Measurements from ENCODE around the gene ATP6V1B1. TPM values are rescaled to one million over a fixed set of nuclear protein-coding genes. Genes with fewer than 3 reads are reported as not detected.

Gene ATP6V1B1
- total and polyA plus RNA-seq, 3 experiments from 2014 or later = not detected

DNA sequence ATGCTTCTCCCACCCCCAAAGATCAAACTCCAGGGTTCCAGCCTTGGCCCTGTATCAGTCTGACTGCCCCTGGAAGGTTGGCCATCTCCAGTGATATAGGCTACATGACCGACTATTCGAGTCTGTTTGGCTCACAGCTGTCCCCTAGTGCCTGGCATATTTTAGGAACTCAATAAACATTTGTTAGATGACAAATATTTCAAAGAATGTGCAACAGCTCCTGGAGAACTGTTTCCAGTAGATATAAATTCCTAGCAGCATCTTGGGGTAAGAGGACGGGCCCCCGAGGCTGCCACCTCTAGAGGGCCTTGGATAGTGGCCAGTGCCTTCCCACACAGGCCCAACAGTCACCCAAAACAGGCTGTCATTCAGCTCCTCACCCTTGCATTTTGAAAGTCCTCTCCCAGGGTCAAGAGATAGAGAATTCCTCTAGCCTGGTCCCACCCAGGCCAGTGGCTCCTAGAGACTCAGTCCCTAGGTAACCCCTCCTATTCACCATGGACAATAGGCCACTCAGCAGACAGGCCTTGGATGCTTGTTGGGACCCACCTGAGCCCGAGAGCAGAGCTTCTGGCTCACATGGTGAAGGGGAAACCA, 45.1 kb upstream of the ATP6V1B1 start:
- peak overlapping the region in 1 of 7 donors; percentile 75 for H3K4me3 Mint-ChIP-seq
- Histone ChIP-seq H3K4me1 (ENCODE audit: insufficient read depth, low read length) (peaks cover 24% of the 10 kb centered on the region), H3K9me3 (ENCODE audit: low read length) (no peaks in the 10 kb centered on the region), H3K4me3 (ENCODE audit: low read length) (no peak overlapping the region), H3K36me3 (ENCODE audit: insufficient read depth, low read length) (no peaks in the 10 kb centered on the region), H3K27ac (ENCODE audit: low read depth, low read length) (no peak overlapping the region), H3K27me3 (ENCODE audit: insufficient read depth, low read length, poor library complexity, severe bottlenecking) (peaks cover 54% of the 10 kb centered on the region)
- H3K4me1 Mint-ChIP-seq = peaks cover 24 to 28% (median 26%) of the 10 kb centered on the region in 3 donors
- no peak for DNase-seq
- H3K9me3 Mint-ChIP-seq = peaks cover 0 to 2% (median 0%) of the 10 kb centered on the region in 5 donors
- H3K36me3 Mint-ChIP-seq = no peaks in the 10 kb centered on the region
- ChIA-PET CTCF (no interaction called here), POLR2A (no interaction called here)
- H3K27ac Mint-ChIP-seq = peak overlapping the region in 1 of 8 donors; percentile 10
- peaks cover 68 to 92% of the 10 kb centered on the region in 2 donors for H3K27me3 Mint-ChIP-seq

DNA sequence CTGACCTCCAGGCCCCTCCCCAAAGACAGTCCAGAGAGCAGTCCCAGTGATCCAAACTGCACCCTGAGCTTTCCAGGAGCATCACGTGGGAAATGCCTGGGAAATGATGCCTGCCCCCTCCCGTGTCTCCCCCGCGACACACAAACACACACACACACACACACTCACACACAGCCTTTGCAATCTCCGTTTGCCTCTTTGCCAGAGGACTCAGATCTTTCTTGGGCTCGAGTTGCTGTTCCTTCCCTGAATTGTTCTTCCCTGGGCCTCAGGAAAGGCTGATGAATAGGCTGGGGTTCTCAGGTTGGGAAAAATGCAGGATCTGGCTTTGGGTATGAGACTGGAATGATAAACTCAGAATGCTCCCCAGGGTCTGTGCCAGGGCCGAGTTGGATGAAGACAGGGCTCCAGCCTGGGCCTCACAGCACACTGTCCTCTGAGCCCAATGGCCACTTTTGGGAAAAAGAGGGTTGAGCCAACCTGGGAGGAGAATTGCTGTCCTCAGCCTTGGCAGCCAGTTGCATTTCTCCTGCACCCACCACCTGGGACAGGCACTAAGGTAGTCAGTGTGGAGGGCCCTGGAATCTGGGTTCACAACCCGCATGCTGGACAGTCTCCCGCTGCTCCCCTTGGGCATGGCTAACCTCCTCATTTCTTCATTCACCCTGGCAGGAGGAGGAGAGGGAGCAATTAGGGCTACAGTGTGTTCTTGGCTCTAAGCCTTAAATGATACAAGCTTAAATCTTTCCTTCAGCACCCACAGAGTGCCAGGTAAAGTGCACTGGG, 43.9 kb upstream of the ATP6V1B1 start:
- Histone ChIP-seq H3K27ac (ENCODE audit: low read depth, low read length) (no peak overlapping the region), H3K36me3 (ENCODE audit: insufficient read depth, low read length) (no peaks in the 10 kb centered on the region), H3K9me3 (ENCODE audit: low read length) (no peaks in the 10 kb centered on the region), H3K27me3 (ENCODE audit: insufficient read depth, low read length, poor library complexity, severe bottlenecking) (peaks cover 47% of the 10 kb centered on the region), H3K4me3 (ENCODE audit: low read length) (no peak overlapping the region), H3K4me1 (ENCODE audit: insufficient read depth, low read length) (peaks cover 23% of the 10 kb centered on the region)
- Mint-ChIP-seq H3K4me3 (peak overlapping the region in 1 of 7 donors; percentile 48), H3K9me3 (peaks cover 0 to 2% (median 0%) of the 10 kb centered on the region in 5 donors), H3K27me3 (peaks cover 72 to 94% of the 10 kb centered on the region in 2 donors), H3K4me1 (peaks cover 22 to 27% (median 24%) of the 10 kb centered on the region in 3 donors), H3K27ac (no peak overlapping the region), H3K36me3 (no peaks in the 10 kb centered on the region)
- no peak for DNase-seq
- ChIA-PET CTCF (no interaction called here), POLR2A (no interaction called here)

DNA sequence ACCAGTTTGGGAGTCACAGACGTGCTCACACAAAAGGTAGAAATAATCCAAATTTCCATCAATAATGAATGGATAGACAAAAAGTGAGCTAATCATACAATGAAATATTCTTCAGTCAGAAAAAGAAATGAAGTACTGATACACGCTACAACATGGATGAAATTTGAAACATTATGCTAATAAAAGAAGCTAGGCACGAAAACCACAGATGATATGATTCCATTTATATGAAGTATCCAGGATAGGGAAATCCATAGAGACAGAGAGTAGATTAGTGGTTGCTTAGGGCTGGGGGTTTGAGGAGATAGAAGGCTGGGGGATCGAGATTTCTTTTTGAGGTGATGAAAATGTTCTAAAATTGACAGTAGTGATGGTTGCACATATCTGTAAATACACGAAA, 43.0 kb upstream of the ATP6V1B1 start:
- Mint-ChIP-seq H3K4me1 (peaks cover 16 to 24% (median 18%) of the 10 kb centered on the region in 3 donors), H3K9me3 (peaks cover 0 to 2% (median 0%) of the 10 kb centered on the region in 5 donors), H3K27ac (no peak overlapping the region), H3K4me3 (no peak overlapping the region), H3K36me3 (no peaks in the 10 kb centered on the region), H3K27me3 (peaks cover 72 to 96% of the 10 kb centered on the region in 2 donors)
- DNase-seq = no peak
- Histone ChIP-seq H3K27ac (ENCODE audit: low read depth, low read length) (no peak overlapping the region), H3K9me3 (ENCODE audit: low read length) (no peaks in the 10 kb centered on the region), H3K4me3 (ENCODE audit: low read length) (no peak overlapping the region), H3K27me3 (ENCODE audit: insufficient read depth, low read length, poor library complexity, severe bottlenecking) (peaks cover 50% of the 10 kb centered on the region), H3K36me3 (ENCODE audit: insufficient read depth, low read length) (no peaks in the 10 kb centered on the region), H3K4me1 (ENCODE audit: insufficient read depth, low read length) (peaks cover 15% of the 10 kb centered on the region)
- ChIA-PET POLR2A (no interaction called here), CTCF (no interaction called here)

DNA sequence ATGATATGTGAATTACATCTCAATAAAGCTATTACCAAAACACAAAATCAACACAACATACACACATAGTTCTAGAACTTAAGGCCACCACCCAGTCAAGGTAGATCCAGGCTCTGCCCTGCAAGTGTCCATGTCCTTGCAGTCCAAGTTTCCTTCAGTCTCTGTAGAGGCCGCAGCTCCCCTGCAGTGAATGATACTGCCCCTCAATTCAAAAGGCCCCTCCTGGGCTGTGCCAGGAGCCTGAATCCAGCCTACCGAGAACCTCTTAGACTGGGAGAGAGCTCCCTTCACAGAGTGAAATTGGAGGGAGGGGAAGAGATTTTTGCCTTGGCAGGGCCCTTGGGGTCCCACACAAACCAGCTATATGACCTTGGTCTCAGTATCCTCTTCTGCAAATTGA, 42.5 kb upstream of the ATP6V1B1 start:
- H3K27me3 ChIP-seq (ENCODE audit: insufficient read depth, low read length, poor library complexity, severe bottlenecking) = peaks cover 51% of the 10 kb centered on the region
- POLR2A ChIA-PET = no interaction called here
- H3K4me1 Mint-ChIP-seq = peaks cover 12 to 20% (median 14%) of the 10 kb centered on the region in 3 donors
- no peak overlapping the region for H3K27ac ChIP-seq (ENCODE audit: low read depth, low read length)
- H3K4me3 Mint-ChIP-seq = no peak overlapping the region
- H3K9me3 Mint-ChIP-seq = peaks cover 0 to 2% (median 0%) of the 10 kb centered on the region in 5 donors
- H3K27ac Mint-ChIP-seq = no peak overlapping the region
- no peaks in the 10 kb centered on the region for H3K9me3 ChIP-seq (ENCODE audit: low read length)
- no peak for DNase-seq
- no peaks in the 10 kb centered on the region for H3K36me3 ChIP-seq (ENCODE audit: insufficient read depth, low read length)
- no peaks in the 10 kb centered on the region for H3K36me3 Mint-ChIP-seq
- CTCF ChIA-PET = no interaction called here
- H3K27me3 Mint-ChIP-seq = peaks cover 71 to 96% of the 10 kb centered on the region in 2 donors
- H3K4me1 ChIP-seq (ENCODE audit: insufficient read depth, low read length) = peaks cover 11% of the 10 kb centered on the region
- no peak overlapping the region for H3K4me3 ChIP-seq (ENCODE audit: low read length)

DNA sequence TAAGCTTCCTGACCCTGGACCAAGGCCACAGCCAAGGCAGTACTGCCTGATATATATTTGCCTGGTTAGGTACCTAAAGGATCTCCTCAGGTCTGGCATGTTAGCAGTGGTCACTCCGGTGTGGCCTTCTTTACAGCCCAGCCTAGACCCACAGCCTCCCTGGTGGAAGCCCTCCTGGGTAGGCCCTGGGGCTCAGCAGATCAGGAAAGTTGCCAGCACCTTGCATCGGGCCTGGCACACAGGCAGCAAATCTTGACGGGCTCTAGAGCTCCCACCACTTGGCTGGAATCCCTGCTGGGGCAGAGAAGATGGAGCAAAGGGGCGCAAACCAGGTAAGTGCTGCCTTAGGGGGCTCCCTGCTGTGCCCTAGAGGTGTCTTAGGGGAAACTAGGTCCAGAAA, 40.9 kb upstream of the ATP6V1B1 start:
- Mint-ChIP-seq H3K36me3 (no peaks in the 10 kb centered on the region), H3K27me3 (peaks cover 69 to 96% of the 10 kb centered on the region in 2 donors), H3K27ac (no peak overlapping the region), H3K9me3 (no peaks in the 10 kb centered on the region), H3K4me3 (no peak overlapping the region), H3K4me1 (peaks cover 0 to 19% (median 9%) of the 10 kb centered on the region in 3 donors)
- Histone ChIP-seq H3K27ac (ENCODE audit: low read depth, low read length) (no peak overlapping the region), H3K27me3 (ENCODE audit: insufficient read depth, low read length, poor library complexity, severe bottlenecking) (peaks cover 52% of the 10 kb centered on the region), H3K4me3 (ENCODE audit: low read length) (no peak overlapping the region), H3K36me3 (ENCODE audit: insufficient read depth, low read length) (no peaks in the 10 kb centered on the region), H3K4me1 (ENCODE audit: insufficient read depth, low read length) (peaks cover 6% of the 10 kb centered on the region), H3K9me3 (ENCODE audit: low read length) (no peaks in the 10 kb centered on the region)
- DNase-seq = no peak
- CTCF ChIA-PET = no interaction called here
- POLR2A ChIA-PET = no interaction called here

DNA sequence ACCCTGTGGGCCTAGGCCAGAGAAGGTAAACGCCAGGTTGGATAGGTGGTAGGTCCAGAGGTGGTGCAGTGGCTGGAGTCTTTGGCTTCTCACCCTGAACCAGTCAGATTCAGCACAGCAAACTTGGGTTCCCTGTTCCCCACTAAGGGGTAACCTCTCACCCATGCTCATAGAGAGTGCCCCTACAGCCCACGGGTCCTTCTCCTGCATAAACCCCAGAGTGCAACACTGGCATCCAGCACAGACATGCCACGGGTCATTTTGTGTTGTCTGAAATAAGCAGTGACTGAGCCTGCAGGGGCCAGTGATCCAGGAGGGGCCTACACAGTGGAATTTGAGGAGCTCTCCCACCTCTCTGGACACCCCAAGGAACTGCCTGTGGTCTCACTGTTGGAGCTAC, 40.5 kb upstream of the ATP6V1B1 start:
- H3K27ac Mint-ChIP-seq = no peak overlapping the region

DNA sequence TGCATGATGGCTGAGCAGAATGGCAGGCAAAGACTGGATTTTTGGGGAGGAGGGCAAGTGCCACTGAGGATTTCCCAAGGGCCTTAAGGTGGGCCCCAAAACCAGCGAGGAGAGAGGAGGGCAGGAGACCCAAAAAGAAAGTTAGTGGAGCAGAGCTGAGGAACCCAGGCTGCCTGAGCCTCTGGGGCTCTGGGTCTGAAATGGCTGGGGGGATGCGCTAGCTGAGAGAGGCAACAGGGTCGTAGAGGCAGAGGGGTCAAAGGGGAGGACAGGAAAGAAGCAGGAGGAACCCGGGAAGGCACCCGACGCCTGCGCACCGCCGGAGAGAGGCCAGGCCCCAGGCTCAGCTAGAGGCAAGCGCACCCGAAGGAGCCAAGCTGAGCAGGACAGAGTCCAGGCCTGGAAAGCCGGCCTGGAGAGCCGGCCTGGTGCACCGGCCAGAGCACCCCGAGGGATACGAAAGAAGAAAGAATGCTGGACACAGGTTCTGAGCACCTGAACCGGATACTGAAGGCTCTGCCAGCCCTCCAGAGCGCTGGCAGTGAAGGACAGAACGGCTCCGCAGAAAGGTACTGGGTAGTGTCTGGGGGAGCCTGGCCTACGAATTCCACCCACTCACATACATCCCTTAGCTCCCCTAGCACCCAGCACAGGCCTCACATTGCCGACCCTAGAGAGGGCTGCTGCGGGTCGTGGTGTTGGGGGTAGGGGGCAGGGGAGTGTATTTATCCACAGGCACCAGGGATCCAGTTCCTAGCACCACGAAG, 39.5 kb upstream of the ATP6V1B1 start:
- POLR2A ChIA-PET = no interaction called here
- no peak overlapping the region for H3K27ac Mint-ChIP-seq
- H3K4me1 ChIP-seq (ENCODE audit: insufficient read depth, low read length) = peaks cover 12% of the 10 kb centered on the region
- DNase-seq = no peak
- no peaks in the 10 kb centered on the region for H3K36me3 Mint-ChIP-seq
- H3K4me1 Mint-ChIP-seq = peaks cover 5 to 30% (median 13%) of the 10 kb centered on the region in 3 donors
- peaks cover 62 to 93% of the 10 kb centered on the region in 2 donors for H3K27me3 Mint-ChIP-seq
- no peaks in the 10 kb centered on the region for H3K36me3 ChIP-seq (ENCODE audit: insufficient read depth, low read length)
- H3K9me3 Mint-ChIP-seq = no peaks in the 10 kb centered on the region
- no peak overlapping the region for H3K27ac ChIP-seq (ENCODE audit: low read depth, low read length)
- H3K9me3 ChIP-seq (ENCODE audit: low read length) = no peaks in the 10 kb centered on the region
- H3K27me3 ChIP-seq (ENCODE audit: insufficient read depth, low read length, poor library complexity, severe bottlenecking) = peaks cover 43% of the 10 kb centered on the region
- CTCF ChIA-PET = no interaction called here
- H3K4me3 Mint-ChIP-seq = peak overlapping the region in 1 of 7 donors; percentile 44
- no peak overlapping the region for H3K4me3 ChIP-seq (ENCODE audit: low read length)

More for the DNA sequence above, 40.5 kb upstream of the ATP6V1B1 start:
- H3K27ac ChIP-seq (ENCODE audit: low read depth, low read length) = no peak overlapping the region
- Mint-ChIP-seq H3K27me3 (peaks cover 68 to 96% of the 10 kb centered on the region in 2 donors), H3K9me3 (no peaks in the 10 kb centered on the region), H3K4me1 (peaks cover 2 to 24% (median 9%) of the 10 kb centered on the region in 3 donors), H3K4me3 (no peak overlapping the region), H3K36me3 (no peaks in the 10 kb centered on the region)
- no peak overlapping the region for H3K4me3 ChIP-seq (ENCODE audit: low read length)
- H3K36me3 ChIP-seq (ENCODE audit: insufficient read depth, low read length) = no peaks in the 10 kb centered on the region
- peaks cover 48% of the 10 kb centered on the region for H3K27me3 ChIP-seq (ENCODE audit: insufficient read depth, low read length, poor library complexity, severe bottlenecking)
- ChIA-PET CTCF (no interaction called here), POLR2A (no interaction called here)
- peaks cover 6% of the 10 kb centered on the region for H3K4me1 ChIP-seq (ENCODE audit: insufficient read depth, low read length)
- H3K9me3 ChIP-seq (ENCODE audit: low read length) = no peaks in the 10 kb centered on the region
- no peak for DNase-seq

DNA sequence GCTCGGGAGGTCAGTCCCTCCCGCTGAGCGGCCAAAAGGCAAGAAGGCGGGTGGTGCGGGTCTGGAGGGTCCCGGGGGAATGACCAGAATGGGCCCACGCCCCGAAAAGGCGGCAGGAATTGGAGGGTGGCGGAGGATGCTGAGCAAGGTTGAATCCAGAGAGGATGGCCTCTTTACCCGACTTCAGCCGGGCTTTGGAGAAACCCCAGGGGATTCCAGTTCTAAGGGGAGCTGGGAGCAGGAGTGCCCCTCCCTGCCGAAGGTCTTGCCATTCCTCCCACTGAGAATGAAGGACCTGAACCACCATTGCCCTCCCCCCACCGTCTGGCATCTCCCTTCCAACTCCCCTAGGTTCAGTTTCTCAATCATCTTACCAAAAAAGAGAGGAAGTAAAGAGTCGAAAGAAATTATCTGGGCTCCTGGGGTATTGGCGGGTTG, 38.9 kb upstream of the ATP6V1B1 start:
- H3K27me3 ChIP-seq (ENCODE audit: insufficient read depth, low read length, poor library complexity, severe bottlenecking) = peaks cover 46% of the 10 kb centered on the region
- no peak overlapping the region for H3K4me3 ChIP-seq (ENCODE audit: low read length)
- DNase-seq = no peak
- ChIA-PET CTCF (no interaction called here), POLR2A (no interaction called here)
- no peaks in the 10 kb centered on the region for H3K36me3 ChIP-seq (ENCODE audit: insufficient read depth, low read length)
- peaks cover 5 to 36% (median 13%) of the 10 kb centered on the region in 3 donors for H3K4me1 Mint-ChIP-seq
- H3K27ac Mint-ChIP-seq = no peak overlapping the region
- H3K9me3 ChIP-seq (ENCODE audit: low read length) = no peaks in the 10 kb centered on the region
- no peaks in the 10 kb centered on the region for H3K9me3 Mint-ChIP-seq
- no peak overlapping the region for H3K27ac ChIP-seq (ENCODE audit: low read depth, low read length)
- H3K4me3 Mint-ChIP-seq = no peak overlapping the region
- peaks cover 12% of the 10 kb centered on the region for H3K4me1 ChIP-seq (ENCODE audit: insufficient read depth, low read length)
- peaks cover 64 to 92% of the 10 kb centered on the region in 2 donors for H3K27me3 Mint-ChIP-seq
- no peaks in the 10 kb centered on the region for H3K36me3 Mint-ChIP-seq
